Loucy (cell line): Measurements from ENCODE around the gene NFATC1.
A peak's percentile ranks its signal among the peaks of the same experiment; 100 is the strongest.

ENCODE experiments used
- H2AFZ ChIP-seq: fragments of 200-600 bp; sonication (generic); 2 replicates; pipeline ENCODE4 v1.6.0; 2016; ENCODE audit warnings: antibody characterized with exemption, mild to moderate bottlenecking, low read length, moderate library complexity
- H3F3A ChIP-seq: fragments of 200-600 bp; 2 replicates; pipeline ENCODE4 v1.6.0; 2016; ENCODE audit warnings: antibody characterized with exemption, low read depth, mild to moderate bottlenecking
- H3K27me3 ChIP-seq: fragments of 200-600 bp; sonication (generic); 2 replicates; pipeline ENCODE4 v1.6.1; 2014; ENCODE audit warnings: low read length, mild to moderate bottlenecking; ENCODE audit not compliant: insufficient read depth, poor library complexity, severe bottlenecking
- H3K36me3 ChIP-seq: fragments of 200-600 bp; sonication (generic); 2 replicates; pipeline ENCODE4 v1.6.1; 2016; ENCODE audit warnings: low read length; ENCODE audit not compliant: insufficient read depth
- H3K4me1 ChIP-seq: fragments of 200-600 bp; sonication (generic); 2 replicates; pipeline ENCODE4 v1.5.1; 2014; ENCODE audit warnings: low read length, mild to moderate bottlenecking; ENCODE audit not compliant: insufficient read depth, poor library complexity, severe bottlenecking
- H3K4me2 ChIP-seq: fragments of 200-600 bp; sonication (generic); 2 replicates; pipeline ENCODE4 v1.6.0; 2014; ENCODE audit warnings: antibody characterized with exemption, low read length, low read depth, mild to moderate bottlenecking; ENCODE audit not compliant: poor library complexity, severe bottlenecking
- H3K4me3 ChIP-seq: fragments of 200-600 bp; sonication (generic); 2 replicates; pipeline ENCODE4 v1.5.1; 2014; ENCODE audit warnings: low read length, mild to moderate bottlenecking, mixed read lengths; ENCODE audit not compliant: poor library complexity, severe bottlenecking
- H3K79me2 ChIP-seq: fragments of 200-600 bp; sonication (generic); 2 replicates; pipeline ENCODE4 v1.6.1; 2014; ENCODE audit warnings: low read length; ENCODE audit not compliant: insufficient read depth
- H3K9ac ChIP-seq: fragments of 200-600 bp; sonication (generic); 2 replicates; pipeline ENCODE4 v1.6.0; 2014; ENCODE audit warnings: mild to moderate bottlenecking, low read depth, low read length, moderate library complexity; ENCODE audit not compliant: poor library complexity, severe bottlenecking
- H3K9me2 ChIP-seq: fragments of 200-600 bp; sonication (generic); replicated peaks from 2 replicates; pipeline ENCODE4 v1.6.1; 2016; ENCODE audit warnings: low read depth, low read length, mixed read lengths
- H3K9me3 ChIP-seq: fragments of 200-600 bp; sonication (generic); 2 replicates; pipeline ENCODE4 v1.6.1; 2014; ENCODE audit warnings: mild to moderate bottlenecking, antibody characterized with exemption, low read length, low read depth; ENCODE audit not compliant: insufficient read depth
- H4K20me1 ChIP-seq: fragments of 200-600 bp; sonication (generic); 2 replicates; pipeline ENCODE4 v1.6.0; 2014; ENCODE audit warnings: antibody characterized with exemption, low read length, mild to moderate bottlenecking; ENCODE audit not compliant: insufficient read depth, poor library complexity, severe bottlenecking
- CTCF ChIP-seq: fragments of 200-600 bp; sonication (generic); conservative IDR thresholded peaks from 2 replicates; pipeline ENCODE4 v1.5.1; 2014; ENCODE audit warnings: mild to moderate bottlenecking, antibody characterized with exemption, low read length
- EZH2phosphoT487 ChIP-seq: fragments of 200-600 bp; IDR thresholded peaks from 2 replicates; pipeline ENCODE4 v1.6.1; 2018; ENCODE audit warnings: antibody characterized with exemption, mild to moderate bottlenecking, moderate library complexity, borderline replicate concordance

NFATC1 gene

GRCh38 chr18:79460481-79461300 is 65.0 kb downstream of the NFATC1 start:
- H3K36me3 ChIP-seq = peaks cover 13% of the 10 kb centered on the region; the same call in 1 of the 2 replicates
- H3K4me2 ChIP-seq = peak overlapping the region; percentile 65
- no peaks in the 10 kb centered on the region for H3K27me3 ChIP-seq
- no peaks in the 10 kb centered on the region for H3K9me3 ChIP-seq
- H3K4me3 ChIP-seq = peak overlapping the region; percentile 25
- peak overlapping the region; percentile 70 for H3K9ac ChIP-seq
- H3K79me2 ChIP-seq = no peaks in the 10 kb centered on the region
- TF ChIP-seq CTCF (no peak), EZH2phosphoT487 (no peak)
- H3K4me1 ChIP-seq = peaks cover 32% of the 10 kb centered on the region
- no peaks in the 10 kb centered on the region for H4K20me1 ChIP-seq
- H3F3A ChIP-seq = no peaks in the 10 kb centered on the region
- H3K9me2 ChIP-seq = no peaks in the 10 kb centered on the region
- H2AFZ ChIP-seq = no peak overlapping the region

- H3K4me3 ChIP-seq = no peak overlapping the region
- H3K36me3 ChIP-seq = peaks cover 13% of the 10 kb centered on the region; the same call in 1 of the 2 replicates
- no peaks in the 10 kb centered on the region for H3K9me2 ChIP-seq
- H3K9me3 ChIP-seq = no peaks in the 10 kb centered on the region
- H2AFZ ChIP-seq = no peak overlapping the region
- peak overlapping the region; percentile 70 for H3K9ac ChIP-seq
- H3K27me3 ChIP-seq = no peaks in the 10 kb centered on the region
- peaks cover 41% of the 10 kb centered on the region for H3K4me1 ChIP-seq
- no peak overlapping the region for H3K4me2 ChIP-seq
- no peaks in the 10 kb centered on the region for H3F3A ChIP-seq
- no peaks in the 10 kb centered on the region for H4K20me1 ChIP-seq
- TF ChIP-seq EZH2phosphoT487 = no peak
- no peaks in the 10 kb centered on the region for H3K79me2 ChIP-seq
These were observed 65.9 kb downstream of the NFATC1 start for GRCh38 chr18:79461627-79462026.

- TF ChIP-seq CTCF (no peak), EZH2phosphoT487 (no peak)
- Histone ChIP-seq H3K79me2 (no peaks in the 10 kb centered on the region), H3K4me3 (no peak overlapping the region), H3K36me3 (peaks cover 13% of the 10 kb centered on the region; the same call in 1 of the 2 replicates), H3K9me2 (no peaks in the 10 kb centered on the region), H3K4me2 (no peak overlapping the region), H3K4me1 (peaks cover 42% of the 10 kb centered on the region), H3K27me3 (no peaks in the 10 kb centered on the region), H3K9me3 (no peaks in the 10 kb centered on the region), H2AFZ (no peak overlapping the region), H3K9ac (no peak overlapping the region), H3F3A (no peaks in the 10 kb centered on the region), H4K20me1 (no peaks in the 10 kb centered on the region)
These were observed 67.8 kb downstream of the NFATC1 start for GRCh38 chr18:79463424-79463960.
